Measurements from ENCODE around the gene TMEM145.
"Not testable (repeated sequence)": the region's sequence is repeated elsewhere in the genome, so short reads cannot be mapped to it uniquely, and the experiment has no call there.

TMEM145 gene

GRCh38 chr19:42334697-42335373 is 21.7 kb downstream of the TMEM145 start:
- no peak for DNase-seq (ENCODE audit: low read depth in 2 of 2)

GRCh38 chr19:42335374-42335936 is 22.3 kb downstream of the TMEM145 start:
- no peak for DNase-seq (ENCODE audit: low read depth in 2 of 2)

- no peak for DNase-seq (ENCODE audit: low read depth in 2 of 2)
These were observed 22.9 kb downstream of the TMEM145 start for GRCh38 chr19:42335971-42336370.

- not testable (repeated sequence) for DNase-seq (ENCODE audit: low read depth in 2 of 2)
These were observed 26.2 kb downstream of the TMEM145 start for GRCh38 chr19:42339126-42339860.

- not testable (repeated sequence) for DNase-seq (ENCODE audit: low read depth in 2 of 2)
These were observed 26.8 kb downstream of the TMEM145 start for GRCh38 chr19:42339922-42340321.

GRCh38 chr19:42343344-42344110 is 30.4 kb downstream of the TMEM145 start:
- DNase-seq (ENCODE audit: low read depth in 2 of 2), result no peak

- no peak for DNase-seq (ENCODE audit: low read depth in 2 of 2)
These were observed 31.3 kb downstream of the TMEM145 start for GRCh38 chr19:42344336-42344893.

- peak; percentile 17 to 28 for DNase-seq (ENCODE audit: low read depth in 2 of 2)
These were observed 32.2 kb downstream of the TMEM145 start for GRCh38 chr19:42345191-42345812.

- no peak for DNase-seq (ENCODE audit: low read depth in 2 of 2)
These were observed 35.1 kb downstream of the TMEM145 start for GRCh38 chr19:42348211-42348610.

- no peak for DNase-seq (ENCODE audit: low read depth in 2 of 2)
These were observed 36.4 kb downstream of the TMEM145 start for GRCh38 chr19:42349378-42350107.

- no peak for DNase-seq (ENCODE audit: low read depth in 2 of 2)
These were observed 37.3 kb downstream of the TMEM145 start for GRCh38 chr19:42350417-42350816.

GRCh38 chr19:42351079-42351735 is 38.1 kb downstream of the TMEM145 start:
- DNase-seq (ENCODE audit: low read depth in 2 of 2), result no peak

GRCh38 chr19:42352301-42353259 is 39.5 kb downstream of the TMEM145 start:
- DNase-seq (ENCODE audit: low read depth in 2 of 2), result no peak

- DNase-seq (ENCODE audit: low read depth in 2 of 2), result no peak
These were observed 40.4 kb downstream of the TMEM145 start for GRCh38 chr19:42353341-42354015.

GRCh38 chr19:42355896-42356295 is 42.8 kb downstream of the TMEM145 start:
- no peak for DNase-seq (ENCODE audit: low read depth in 2 of 2)

- DNase-seq (ENCODE audit: low read depth in 2 of 2), result no peak
These were observed 43.6 kb downstream of the TMEM145 start for GRCh38 chr19:42356686-42357085.

- DNase-seq (ENCODE audit: low read depth in 2 of 2), result no peak
These were observed 44.2 kb downstream of the TMEM145 start for GRCh38 chr19:42357290-42357689.

GRCh38 chr19:42360787-42361544 is 47.9 kb downstream of the TMEM145 start:
- DNase-seq (ENCODE audit: low read depth in 2 of 2), result no peak
